ENCODE data around the gene TAS2R31.

Gene TAS2R31, protein sequence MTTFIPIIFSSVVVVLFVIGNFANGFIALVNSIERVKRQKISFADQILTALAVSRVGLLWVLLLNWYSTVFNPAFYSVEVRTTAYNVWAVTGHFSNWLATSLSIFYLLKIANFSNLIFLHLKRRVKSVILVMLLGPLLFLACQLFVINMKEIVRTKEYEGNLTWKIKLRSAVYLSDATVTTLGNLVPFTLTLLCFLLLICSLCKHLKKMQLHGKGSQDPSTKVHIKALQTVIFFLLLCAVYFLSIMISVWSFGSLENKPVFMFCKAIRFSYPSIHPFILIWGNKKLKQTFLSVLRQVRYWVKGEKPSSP

DNA sequence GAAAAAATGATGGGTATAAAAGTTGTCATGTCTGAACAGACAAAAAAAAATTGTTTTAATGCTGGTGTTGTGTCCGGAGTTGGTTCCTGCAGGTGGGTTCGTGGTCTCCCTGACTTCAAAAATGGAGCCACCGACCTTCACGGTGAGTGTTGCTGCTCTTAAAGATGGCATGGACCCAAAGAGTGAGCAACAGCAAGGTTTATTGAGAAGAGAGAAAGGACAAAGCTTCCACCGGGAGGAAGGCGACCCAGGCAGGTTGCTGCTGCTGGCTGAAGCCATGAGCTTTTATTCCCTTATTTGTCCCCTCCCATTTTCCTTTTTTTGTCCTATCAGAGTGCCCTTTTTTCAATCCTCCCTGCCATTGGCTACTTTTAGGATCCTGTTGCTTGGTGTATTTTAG, at the start of gene TAS2R31:
TAS2R31 (minus strand) TSS at position 101 of the 400 bp plus-strand sequence; CDS start at position 29, 72 bp downstream.
- Histone ChIP-seq H3K4me2 (ENCODE audit: low read length) (no peak within 1 kb of the TSS), H3K9ac (ENCODE audit: low read length) (no peak within 1 kb of the TSS), H3F3A (ENCODE audit: insufficient read depth, low read length) (no peaks in the 10 kb centered on the region), H3K36me3 (ENCODE audit: insufficient read depth, low read length) (peaks cover 13% of the 10 kb centered on the region), H3K4me1 (ENCODE audit: insufficient read depth, low read length, severe bottlenecking) (no peaks in the 10 kb centered on the region), H3K27me3 (ENCODE audit: insufficient read depth, low read length) (no peaks in the 10 kb centered on the region), H3K27ac (ENCODE audit: low read depth, low read length, poor library complexity, severe bottlenecking) (no peak within 1 kb of the TSS), H3K4me3 (ENCODE audit: low read depth, low read length, poor library complexity, severe bottlenecking) (no peak within 1 kb of the TSS), H3K79me2 (ENCODE audit: insufficient read depth, low read length) (no peaks in the 10 kb centered on the region), H2AFZ (ENCODE audit: low read length) (no peak within 1 kb of the TSS), H4K20me1 (ENCODE audit: insufficient read depth, low read length) (no peaks in the 10 kb centered on the region), H3K9me3 (ENCODE audit: low read length) (no peaks in the 10 kb centered on the region), H3K9me2 (ENCODE audit: low read depth, low read length) (no peaks in the 10 kb centered on the region)
- TF ChIP-seq, protein P1, sequence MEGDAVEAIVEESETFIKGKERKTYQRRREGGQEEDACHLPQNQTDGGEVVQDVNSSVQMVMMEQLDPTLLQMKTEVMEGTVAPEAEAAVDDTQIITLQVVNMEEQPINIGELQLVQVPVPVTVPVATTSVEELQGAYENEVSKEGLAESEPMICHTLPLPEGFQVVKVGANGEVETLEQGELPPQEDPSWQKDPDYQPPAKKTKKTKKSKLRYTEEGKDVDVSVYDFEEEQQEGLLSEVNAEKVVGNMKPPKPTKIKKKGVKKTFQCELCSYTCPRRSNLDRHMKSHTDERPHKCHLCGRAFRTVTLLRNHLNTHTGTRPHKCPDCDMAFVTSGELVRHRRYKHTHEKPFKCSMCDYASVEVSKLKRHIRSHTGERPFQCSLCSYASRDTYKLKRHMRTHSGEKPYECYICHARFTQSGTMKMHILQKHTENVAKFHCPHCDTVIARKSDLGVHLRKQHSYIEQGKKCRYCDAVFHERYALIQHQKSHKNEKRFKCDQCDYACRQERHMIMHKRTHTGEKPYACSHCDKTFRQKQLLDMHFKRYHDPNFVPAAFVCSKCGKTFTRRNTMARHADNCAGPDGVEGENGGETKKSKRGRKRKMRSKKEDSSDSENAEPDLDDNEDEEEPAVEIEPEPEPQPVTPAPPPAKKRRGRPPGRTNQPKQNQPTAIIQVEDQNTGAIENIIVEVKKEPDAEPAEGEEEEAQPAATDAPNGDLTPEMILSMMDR (IDR thresholded peaks at IDR 0.05; ENCODE audit: low read length) = no peak
- TF ChIP-seq EZH2 (IDR thresholded peaks at IDR 0.05; ENCODE audit: borderline replicate concordance, low read length) = no peak

DNA sequence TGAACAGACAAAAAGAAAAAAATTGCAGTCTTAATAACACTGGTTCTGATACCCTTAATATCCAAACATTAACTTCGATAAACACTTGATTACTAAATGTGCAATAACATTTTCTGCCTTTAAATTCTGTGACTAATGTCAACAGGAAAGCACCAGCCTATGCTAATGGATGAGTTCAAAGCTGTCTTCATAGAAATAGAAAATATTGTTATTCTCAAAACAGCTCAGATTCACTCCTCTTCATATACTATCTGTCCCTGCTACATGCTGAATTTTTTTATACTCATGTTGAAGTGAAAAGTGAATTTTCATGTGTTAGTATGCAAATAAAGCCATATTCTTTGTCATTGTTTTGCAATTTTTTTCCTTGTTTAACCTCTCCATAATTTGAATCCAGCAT, 47.0 kb upstream of the TAS2R31 start:
- Histone ChIP-seq H3K27ac (ENCODE audit: low read depth, low read length, poor library complexity, severe bottlenecking) (no peak overlapping the region), H3K36me3 (ENCODE audit: insufficient read depth, low read length) (no peaks in the 10 kb centered on the region), H3K9ac (ENCODE audit: low read length) (no peak overlapping the region), H3K4me1 (ENCODE audit: insufficient read depth, low read length, severe bottlenecking) (no peaks in the 10 kb centered on the region), H3K27me3 (ENCODE audit: insufficient read depth, low read length) (no peaks in the 10 kb centered on the region), H3K9me2 (ENCODE audit: low read depth, low read length) (no peaks in the 10 kb centered on the region), H3K79me2 (ENCODE audit: insufficient read depth, low read length) (no peaks in the 10 kb centered on the region), H4K20me1 (ENCODE audit: insufficient read depth, low read length) (no peaks in the 10 kb centered on the region), H3K9me3 (ENCODE audit: low read length) (no peaks in the 10 kb centered on the region), H3F3A (ENCODE audit: insufficient read depth, low read length) (no peaks in the 10 kb centered on the region), H2AFZ (ENCODE audit: low read length) (no peak overlapping the region), H3K4me3 (ENCODE audit: low read depth, low read length, poor library complexity, severe bottlenecking) (no peak overlapping the region), H3K4me2 (ENCODE audit: low read length) (no peak overlapping the region)
- TF ChIP-seq, protein P1 (IDR thresholded peaks at IDR 0.05; ENCODE audit: low read length) = no peak
- TF ChIP-seq EZH2 (IDR thresholded peaks at IDR 0.05; ENCODE audit: borderline replicate concordance, low read length) = no peak

DNA sequence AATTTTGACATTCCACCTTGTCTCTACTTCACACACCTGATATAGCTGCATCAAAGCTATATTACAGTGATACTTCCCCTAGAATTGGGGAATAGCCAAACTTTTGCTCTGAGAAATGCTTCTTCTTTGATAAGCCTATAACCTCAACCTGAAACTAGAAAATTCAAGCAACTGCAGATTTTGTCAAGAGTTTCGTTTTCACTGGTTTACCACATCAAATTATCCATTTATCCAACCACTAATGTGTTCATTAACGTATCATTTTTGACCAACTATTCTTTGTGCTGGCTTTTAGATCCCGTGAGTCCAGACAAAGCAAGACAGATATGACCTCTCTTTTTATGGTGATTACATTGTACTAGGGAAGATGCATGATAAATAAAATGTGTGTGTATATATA, 44.4 kb upstream of the TAS2R31 start:
- no peaks in the 10 kb centered on the region for H3K79me2 ChIP-seq (ENCODE audit: insufficient read depth, low read length)
- no peak overlapping the region for H3K4me2 ChIP-seq (ENCODE audit: low read length)
- H3K9me3 ChIP-seq (ENCODE audit: low read length) = no peaks in the 10 kb centered on the region
- H3K36me3 ChIP-seq (ENCODE audit: insufficient read depth, low read length) = no peaks in the 10 kb centered on the region
- no peak overlapping the region for H3K9ac ChIP-seq (ENCODE audit: low read length)
- H3F3A ChIP-seq (ENCODE audit: insufficient read depth, low read length) = no peaks in the 10 kb centered on the region
- H3K4me1 ChIP-seq (ENCODE audit: insufficient read depth, low read length, severe bottlenecking) = no peaks in the 10 kb centered on the region
- no peaks in the 10 kb centered on the region for H3K9me2 ChIP-seq (ENCODE audit: low read depth, low read length)
- TF ChIP-seq, protein P1 (IDR thresholded peaks at IDR 0.05; ENCODE audit: low read length) = no peak
- TF ChIP-seq EZH2 (IDR thresholded peaks at IDR 0.05; ENCODE audit: borderline replicate concordance, low read length) = no peak
- H2AFZ ChIP-seq (ENCODE audit: low read length) = no peak overlapping the region
- no peak overlapping the region for H3K27ac ChIP-seq (ENCODE audit: low read depth, low read length, poor library complexity, severe bottlenecking)
- H3K27me3 ChIP-seq (ENCODE audit: insufficient read depth, low read length) = no peaks in the 10 kb centered on the region
- H4K20me1 ChIP-seq (ENCODE audit: insufficient read depth, low read length) = no peaks in the 10 kb centered on the region
- H3K4me3 ChIP-seq (ENCODE audit: low read depth, low read length, poor library complexity, severe bottlenecking) = no peak overlapping the region
